ENCODE results near the gene LRRC61.

The LRRC61 gene

DNA sequence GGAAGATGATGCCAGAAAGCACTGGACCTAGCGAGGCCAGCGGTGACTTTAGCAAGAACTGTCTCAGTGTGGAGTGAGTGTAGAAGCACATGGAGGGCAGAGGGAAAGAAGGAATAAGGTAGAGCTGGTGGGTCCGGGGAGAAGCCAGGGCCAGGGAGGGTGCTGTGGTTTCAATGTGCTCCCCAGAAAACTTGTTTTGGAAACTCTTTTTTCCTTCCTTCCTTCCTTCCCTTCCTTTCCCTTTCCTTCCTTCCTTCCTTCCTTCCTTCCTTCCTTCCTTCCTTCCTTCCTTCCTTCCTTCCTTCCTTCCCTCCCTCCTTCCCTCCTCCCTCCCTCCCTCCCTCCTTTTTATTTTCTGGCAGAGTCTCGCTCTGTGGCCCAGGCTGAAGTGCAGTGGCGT is 23.8 kb downstream of the LRRC61 start:
- no peak for DNase-seq

DNA sequence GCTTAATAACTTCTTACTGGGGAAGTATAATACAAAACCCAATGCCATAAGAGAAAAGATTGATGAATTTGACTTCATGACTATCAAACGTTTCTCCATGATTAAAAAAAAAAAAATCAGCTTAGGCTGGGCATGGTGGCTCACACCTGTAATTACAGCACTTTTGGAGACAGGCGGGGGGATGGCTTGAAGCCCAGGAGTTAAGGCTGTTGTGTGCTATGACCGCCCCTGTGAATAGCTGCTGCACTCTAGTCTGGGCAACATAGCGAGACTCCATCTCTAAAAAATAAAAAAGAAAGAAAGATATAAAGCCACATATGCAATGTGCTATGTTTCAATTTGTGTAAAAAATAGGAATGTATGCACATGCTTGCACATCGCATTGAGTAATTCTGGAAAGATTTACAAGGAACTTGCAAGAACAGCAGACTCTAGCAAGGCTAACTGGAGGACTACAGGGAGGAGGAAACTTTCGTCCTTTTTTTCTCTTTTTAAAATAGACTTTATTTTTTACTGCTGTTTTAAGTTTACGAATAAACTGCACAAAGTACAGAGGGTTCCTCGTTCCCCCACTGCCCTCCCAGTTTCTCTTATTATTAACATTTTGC is 28.5 kb downstream of the LRRC61 start:
- DNase-seq = no peak

DNA sequence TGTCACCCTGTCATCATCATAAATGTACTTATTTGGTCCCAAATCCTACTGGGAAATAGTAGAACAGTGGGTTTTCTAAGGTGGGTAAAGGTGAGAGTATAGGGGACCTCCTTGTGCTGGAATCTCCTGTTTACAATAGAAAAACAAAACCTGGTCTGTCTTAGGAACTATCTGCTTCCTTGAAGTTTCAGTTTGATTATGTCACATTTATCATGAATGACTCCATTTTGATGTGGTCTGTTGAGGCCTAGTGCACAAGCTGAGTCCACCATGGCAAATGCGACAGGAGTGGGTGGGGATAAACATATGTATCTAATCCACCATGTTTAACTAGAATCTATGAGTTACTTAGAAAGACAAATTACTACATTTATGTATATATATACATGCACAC is 32.5 kb downstream of the LRRC61 start:
- no peak for DNase-seq

DNA sequence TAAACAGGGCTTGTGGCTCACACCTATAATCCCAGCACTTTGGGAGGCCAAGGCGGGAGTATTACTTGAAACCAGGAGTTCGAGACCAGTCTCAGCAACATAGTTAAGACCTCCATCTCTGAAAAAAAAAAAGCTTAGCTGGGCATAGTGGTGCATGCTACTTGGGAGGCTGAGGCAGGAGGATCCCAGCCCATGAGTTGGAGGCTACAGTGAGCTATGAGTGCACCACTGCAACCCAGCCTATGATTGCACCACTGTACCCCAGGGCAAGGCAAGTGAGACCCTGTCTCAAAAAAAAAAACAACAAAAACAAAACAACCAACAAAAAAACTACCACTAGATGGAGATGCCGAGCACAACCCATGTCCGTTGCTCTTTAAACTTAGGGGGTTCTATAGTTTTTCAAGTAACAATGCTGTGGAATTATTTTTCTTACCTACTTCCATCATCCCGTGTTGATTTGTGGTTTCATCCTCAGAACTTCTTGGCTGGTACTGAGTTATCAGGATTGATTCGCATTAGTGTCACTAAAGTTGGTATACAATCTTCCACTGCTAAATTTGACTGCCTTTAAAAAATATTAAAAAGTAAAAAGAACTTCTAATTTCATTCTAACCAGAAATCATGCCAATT is 33.2 kb downstream of the LRRC61 start:
- DNase-seq = no peak

DNA sequence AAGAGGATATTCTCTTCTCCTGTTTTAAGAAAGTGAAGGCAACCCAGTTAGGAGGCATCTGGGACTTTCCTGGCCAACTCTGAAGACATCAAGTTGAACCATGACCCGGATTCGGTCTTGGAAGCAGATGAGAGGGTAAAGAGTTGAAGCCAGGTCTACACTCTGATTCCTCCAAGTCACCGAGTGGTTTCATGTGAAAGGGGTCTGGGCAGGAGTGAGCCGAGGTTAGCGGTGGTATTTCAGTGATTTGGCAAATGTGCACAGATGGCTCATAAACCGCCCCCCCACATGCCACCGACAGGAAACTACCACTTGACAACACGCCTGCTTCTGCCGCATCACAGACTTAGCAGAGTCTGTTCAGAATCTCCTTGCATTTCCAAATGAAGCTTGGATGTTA is 34.1 kb downstream of the LRRC61 start:
- DNase-seq = no peak

DNA sequence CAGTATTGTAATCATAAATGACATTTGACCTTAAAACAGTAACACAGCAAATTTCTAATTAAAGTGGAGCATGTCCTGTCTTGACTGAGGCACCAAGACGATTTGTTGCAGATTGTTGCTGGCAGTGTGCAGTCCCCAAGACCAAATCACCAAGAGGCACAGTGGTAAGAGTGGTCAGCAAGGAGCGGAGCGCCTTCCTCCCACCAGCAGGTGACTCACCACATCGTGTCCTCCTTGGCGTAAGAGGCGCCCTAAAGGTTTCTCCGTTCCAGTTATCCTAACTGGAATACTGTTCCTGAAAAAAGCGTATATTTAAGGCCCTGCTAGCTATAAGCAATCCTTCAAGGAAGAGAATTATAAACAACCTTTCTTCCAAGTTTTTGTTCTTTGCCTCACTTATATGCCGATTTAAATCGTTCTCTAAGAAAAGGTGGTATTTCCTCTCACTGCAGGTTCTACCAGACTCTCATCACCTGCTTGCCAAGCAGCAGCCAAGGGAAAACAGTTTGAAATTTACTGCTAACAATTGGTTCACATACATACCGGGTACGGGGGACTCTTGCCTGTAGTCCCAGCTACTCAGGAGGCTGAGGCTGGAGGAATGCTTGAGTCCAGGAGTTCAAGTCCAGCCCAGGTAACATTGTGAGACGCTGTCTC is 34.7 kb downstream of the LRRC61 start:
- DNase-seq = no peak

DNA sequence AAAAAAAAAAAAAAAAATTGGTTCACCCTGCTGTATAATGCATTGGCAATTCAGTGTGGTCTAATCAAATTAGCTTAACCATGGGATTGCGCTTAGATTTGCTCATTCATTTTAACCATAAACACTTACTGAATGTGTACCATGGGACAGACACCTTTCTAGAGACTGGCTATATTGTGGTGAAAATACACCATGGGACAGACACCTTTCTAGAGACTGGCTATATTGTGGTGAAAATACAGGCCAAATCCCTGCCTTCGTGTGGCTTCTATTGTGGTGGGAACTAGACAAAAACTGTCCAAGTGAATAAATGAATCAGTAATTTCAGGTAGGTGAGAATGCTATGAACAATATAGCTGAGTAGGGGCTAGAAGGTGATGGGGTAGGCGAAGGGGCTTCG is 35.3 kb downstream of the LRRC61 start:
- DNase-seq = no peak

DNA sequence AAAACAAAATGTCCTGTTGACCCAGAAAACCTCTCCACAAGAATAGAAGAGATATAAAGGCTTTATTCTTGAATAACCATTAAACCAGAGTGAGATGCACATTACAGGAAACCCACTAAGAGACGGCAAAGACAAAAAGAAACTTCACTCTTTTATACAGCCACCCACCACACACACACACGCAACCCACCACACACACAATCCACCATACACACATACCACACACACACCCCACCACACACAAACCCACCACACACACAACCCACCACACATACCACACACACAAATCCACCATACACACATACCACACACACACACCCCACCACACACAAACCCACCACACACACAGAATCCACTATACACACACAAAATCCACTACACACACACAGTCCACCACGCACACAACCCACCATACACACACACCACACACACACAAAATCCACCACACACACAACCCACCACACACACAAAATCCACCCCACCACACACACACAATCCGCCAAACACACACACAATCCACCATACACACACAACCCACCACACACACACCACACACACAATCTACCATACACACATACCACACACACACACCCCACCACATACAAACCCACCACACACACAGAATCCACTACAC is 36.0 kb downstream of the LRRC61 start:
- DNase-seq = no peak

DNA sequence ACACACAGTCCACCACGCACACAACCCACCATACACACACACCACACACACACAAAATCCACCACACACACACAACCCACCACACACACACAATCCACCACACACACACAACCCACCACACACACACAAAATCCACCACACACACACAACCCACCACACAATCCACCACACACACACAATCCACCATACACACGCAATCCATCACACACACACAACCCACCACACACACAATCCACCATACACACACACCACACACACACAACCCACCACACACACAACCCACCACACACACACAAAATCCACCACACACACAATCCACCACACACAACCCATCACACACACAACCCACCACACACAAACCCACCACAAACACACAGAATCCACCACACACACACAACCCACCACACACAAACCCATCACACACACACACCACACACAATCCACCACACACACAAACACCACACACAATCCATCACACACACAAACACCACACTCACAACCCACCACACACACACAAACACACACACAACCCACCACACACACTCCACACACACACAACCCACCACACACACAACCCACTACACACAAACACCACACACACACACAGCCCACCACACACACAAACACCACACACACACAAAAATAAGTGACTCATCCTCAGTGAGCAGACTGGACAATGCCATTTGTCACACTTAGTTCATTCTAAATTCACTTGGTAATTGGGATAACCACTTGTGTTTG is 36.6 kb downstream of the LRRC61 start:
- no peak for DNase-seq

DNA sequence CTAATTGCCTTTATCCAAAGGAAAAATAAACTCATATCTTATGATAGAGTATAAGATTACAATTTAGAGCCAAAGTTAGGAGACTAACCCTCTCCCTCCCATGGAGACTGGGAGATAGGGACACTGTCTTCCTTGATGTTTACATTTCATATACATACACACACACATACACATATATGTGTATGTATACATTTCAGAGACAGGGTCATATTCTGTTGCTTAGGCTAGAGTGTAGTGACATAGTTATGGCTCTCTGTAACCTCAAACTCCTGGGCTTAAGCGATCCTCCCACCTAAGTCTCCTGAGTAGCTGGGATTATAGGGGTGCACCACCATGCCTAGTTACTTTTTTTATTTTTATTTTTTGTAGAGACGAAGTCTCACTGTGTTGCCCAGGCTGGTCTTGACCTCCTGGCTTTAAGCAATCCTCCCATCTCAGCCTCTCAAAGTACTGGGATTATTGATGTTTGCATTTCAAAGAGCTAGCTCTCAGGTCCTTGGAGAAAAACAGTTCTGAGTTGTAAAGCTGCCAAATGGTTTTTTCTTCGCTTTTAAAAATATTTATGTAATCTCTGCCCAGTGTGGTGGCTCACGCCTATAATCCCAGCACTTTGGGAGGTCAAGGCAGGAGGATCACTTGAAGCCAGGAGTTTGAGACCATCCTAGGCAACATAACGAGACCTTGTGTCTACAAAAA is 37.4 kb downstream of the LRRC61 start:
- no peak for DNase-seq

DNA sequence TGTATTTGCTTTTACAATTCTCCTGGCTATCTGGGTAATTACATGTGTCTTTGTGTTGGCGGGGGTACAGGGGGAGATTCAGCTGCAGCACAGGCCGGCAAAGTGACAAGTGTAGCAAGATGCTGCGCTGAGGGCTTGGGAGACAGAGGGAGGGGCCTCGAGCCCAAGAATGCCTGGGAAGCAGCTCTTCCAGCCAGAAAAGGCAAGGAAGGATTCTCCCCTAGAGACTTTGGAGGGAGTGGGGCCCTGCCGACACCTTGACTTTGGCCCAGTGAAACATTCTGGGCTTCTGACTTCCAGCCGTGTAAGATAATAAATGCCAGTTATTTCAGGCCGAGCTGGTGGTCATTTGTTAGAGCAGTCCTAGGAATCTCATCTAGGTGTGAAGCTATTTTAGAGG is 38.2 kb downstream of the LRRC61 start:
- DNase-seq = no peak

DNA sequence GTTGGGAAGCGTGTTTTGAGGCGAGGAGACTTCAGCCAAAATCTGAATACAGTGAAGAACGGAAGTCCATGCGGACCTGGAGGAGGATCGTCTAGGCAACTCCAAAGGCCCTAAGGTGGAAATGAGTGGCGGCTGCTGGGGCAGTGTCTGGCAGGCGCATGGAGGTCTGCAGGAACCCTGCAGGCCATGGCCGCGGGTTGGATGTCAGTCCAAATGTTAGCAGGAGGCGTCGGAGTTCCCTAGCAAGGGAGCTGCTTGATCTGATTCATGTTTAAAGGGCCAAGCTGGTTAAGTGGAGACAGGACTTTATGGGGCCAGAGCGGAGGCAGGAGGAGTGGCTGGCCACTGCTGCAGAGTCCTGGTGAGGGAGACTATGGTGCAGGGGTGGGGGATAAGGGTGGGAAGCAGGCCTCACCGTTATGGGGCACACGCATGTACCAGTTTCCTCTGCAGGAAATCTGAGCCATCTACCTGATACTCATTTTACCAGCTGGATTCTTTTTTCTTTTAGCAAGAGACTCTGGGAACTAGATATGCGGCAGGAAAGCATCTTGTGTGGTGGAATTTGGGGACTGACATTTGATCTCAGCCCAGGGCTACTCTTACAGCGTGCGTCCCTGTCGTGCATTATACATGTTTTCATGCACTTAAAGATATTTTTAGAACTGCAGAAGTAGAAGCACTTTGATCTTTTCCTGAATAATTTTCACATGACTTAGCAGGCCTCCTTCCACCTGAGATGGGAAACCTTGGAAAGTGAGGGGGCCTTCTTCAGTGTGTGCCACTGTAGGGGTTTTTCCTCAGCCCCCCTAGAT is 38.9 kb downstream of the LRRC61 start:
- no peak for DNase-seq

DNA sequence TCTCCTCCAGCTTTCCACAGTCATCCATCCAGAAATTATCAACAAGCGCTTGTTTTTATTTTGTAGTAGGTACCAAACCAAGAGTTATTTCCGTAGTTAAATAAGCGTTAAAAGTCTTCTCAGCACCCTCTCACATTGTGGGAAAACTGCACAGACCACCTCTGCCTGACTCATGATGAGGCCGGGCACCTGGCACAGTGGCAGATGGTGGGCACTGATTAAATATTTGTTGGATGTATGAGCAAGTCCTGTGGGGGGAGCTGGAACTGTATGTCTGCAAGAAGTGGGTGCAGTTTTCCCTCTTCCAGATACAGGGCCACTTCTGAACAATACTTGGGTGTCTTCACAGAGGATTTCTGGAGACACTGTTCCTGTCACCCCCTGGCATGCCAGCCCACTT is 40.2 kb downstream of the LRRC61 start:
- no peak for DNase-seq

DNA sequence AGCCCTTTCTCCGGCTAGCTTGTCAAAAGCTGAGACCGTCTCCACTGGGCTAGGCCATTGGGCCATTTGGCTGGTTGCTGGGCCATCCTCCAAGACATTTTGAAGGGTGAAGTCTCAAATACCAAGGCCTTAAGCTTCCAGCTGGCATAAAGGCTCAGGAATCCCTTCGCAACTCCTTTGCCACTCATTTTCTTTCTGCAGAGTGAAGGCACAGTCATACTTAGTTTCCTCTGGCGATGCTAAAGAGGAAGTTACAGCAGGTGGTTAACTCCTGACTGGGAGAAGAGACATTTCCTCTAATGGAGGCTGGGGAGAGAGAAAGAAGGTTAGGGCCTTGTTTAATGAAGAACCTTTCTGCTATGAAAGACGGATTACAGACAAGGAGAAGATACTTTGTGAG is 40.7 kb downstream of the LRRC61 start:
- no peak for DNase-seq

DNA sequence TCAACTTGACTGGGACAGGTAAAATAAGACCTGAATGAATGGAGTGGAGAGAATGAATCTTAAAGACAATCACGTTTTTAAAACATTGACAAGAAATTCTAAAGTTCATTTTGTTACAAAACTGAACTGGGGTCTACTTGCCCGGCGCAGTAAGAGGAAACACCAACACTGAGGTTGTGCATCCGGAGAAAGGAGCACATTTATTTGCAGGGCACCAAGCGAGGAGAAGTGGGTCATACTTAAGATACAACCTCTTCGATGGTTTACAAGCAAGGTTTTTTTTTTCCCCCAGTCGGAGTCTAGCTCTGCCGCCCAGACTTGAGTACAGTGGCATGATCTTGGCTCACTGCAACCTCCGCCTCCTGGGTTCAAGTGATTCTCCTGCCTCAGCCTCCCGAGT is 42.0 kb downstream of the LRRC61 start:
- DNase-seq = no peak

DNA sequence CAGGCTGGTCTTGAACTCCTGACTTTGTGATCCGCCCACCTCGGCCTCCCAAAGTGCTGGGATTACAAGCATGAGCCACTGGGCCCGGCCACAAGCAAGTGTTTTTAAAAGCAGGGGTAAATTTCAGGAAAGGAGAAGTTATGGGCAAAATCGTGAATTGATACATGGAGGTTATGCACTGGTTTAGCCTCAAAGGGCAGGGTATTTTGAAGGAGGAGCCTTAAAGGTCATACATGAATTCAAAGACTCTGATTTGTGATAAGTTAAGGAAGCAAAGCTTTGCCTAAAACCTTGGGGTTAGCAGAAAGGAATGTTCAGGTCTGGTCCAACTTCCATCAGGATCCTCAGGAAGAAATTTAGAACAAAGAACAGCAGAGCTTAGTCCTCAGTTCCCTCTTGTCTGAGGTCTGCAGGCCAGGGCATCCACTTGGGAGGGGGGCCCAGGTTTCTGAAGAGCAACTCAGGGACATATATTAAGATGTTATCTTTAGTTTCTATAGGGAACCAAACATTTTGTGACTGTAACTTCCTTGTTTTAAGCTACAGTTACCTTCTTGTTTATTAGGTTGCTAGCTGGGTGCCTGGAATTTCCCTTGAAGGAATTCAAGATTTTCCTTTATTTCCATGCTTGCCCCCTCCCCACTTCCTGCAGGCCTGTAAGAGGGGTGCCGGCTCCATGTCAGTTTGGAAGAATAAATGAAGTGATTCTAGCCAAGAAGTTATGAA is 42.7 kb downstream of the LRRC61 start:
- DNase-seq = no peak

DNA sequence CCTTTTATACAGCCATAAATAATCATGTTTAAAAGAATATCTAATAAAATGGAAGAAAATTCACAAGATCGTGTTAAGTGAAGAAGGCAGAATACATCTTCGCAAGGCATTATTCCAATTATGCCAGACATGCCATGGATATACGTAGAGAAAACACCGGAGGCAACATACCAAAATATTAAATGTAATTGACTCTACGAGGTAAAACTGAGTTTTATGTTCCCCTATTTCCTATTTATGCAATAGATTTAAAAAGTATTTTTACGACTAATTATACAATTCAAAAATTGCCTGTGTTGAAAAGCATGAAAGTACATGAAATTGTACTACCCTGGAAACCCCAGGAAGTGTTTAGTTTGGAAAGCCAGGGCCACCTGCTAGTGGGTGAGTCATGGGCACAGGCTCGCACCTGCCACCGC is 44.5 kb downstream of the LRRC61 start:
- DNase-seq = peak in 1 of 58 donors; percentile 37

DNA sequence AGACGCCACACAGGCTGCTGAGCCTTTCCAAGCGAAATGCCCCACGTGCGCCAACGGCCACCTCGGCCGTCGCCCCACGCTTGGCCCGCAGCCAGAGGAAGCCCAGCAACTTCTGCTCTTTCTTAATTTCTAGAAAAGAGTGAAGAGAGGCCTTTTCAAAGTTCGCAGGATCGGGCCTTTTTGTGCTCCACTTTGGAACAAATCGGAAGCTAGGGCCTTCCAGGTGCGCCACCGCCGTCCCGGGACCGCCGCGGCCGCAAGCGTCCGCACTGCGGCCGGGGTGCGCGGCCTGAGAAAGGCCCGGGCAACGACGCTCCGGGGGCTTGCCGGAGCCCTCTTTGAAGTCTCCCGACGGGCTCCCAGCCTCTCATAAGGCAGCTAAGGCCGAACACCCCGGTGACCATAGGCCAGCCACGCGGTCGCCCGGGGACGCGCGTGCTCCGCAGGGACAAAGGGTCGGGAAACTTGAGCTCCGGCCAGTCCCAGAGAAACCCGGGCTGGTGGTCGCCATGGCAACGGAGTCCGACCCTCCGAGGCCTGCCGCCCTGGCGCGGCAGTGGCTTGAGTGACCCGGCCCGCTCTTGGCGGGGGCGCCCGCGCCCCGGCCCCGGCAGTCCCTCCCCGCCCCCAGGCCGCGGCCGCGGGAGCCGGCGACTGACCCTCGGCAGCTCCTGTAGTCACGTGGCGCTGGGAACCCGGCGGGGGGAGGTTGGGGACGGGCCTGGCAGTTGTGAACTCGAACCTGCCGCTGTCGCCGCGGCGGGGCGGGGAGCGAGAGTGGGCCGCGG is 45.1 kb downstream of the LRRC61 start, which contains the start of gene REPIN1:
Gene REPIN1 (plus strand): TSS at position 727 of the 788 bp plus-strand sequence. CDS start 890 bp downstream, outside the sequence.
- peak; percentile 28 to 91 (median 85) for DNase-seq

Data from anterior cingulate cortex (tissue), 58 donors.